HepG2 (cell line): ENCODE data around the gene DNPH1. TPM values are rescaled to one million over a fixed set of nuclear protein-coding genes. Genes with fewer than 3 reads are reported as not detected.
A peak's percentile ranks its signal among the peaks of the same experiment; 100 is the strongest.

Source experiments
- FUBP1 ChIP-seq: sonication (generic); formaldehyde crosslinking; IDR thresholded peaks from 2 replicates; pipeline ENCODE4 v1.5.1; 2020; ENCODE audit warnings: missing genetic modification reagents, mild to moderate bottlenecking, borderline replicate concordance
- HNF1A ChIP-seq, 2 experiments: sonication (generic) in 1 of 2; formaldehyde crosslinking in 1 of 2; IDR thresholded peaks; 2 replicates each; pipeline versions ENCODE4 v1.4.0 to v1.6.1; 2016 to 2020; ENCODE audit warnings: borderline replicate concordance in 1 of 2, low read depth in 1 of 2, mild to moderate bottlenecking in 1 of 2, missing genetic modification reagents in 1 of 2
- NFKB2 ChIP-seq: sonication (generic); formaldehyde crosslinking; IDR thresholded peaks from 2 replicates; pipeline ENCODE4 v1.4.0; 2020; ENCODE audit warnings: missing genetic modification reagents, borderline replicate concordance
- PAXIP1 ChIP-seq: sonication (generic); formaldehyde crosslinking; conservative IDR thresholded peaks from 2 replicates; pipeline ENCODE4 v1.4.0; 2020; ENCODE audit warnings: mild to moderate bottlenecking, missing genetic modification reagents, moderate library complexity
- RAD21 ChIP-seq: fragments of 450-650 bp; formaldehyde crosslinking; IDR thresholded peaks from 2 replicates; pipeline ENCODE4 v1.5.0; 2020; ENCODE audit warnings: mild to moderate bottlenecking
- RARG ChIP-seq: sonication (generic); formaldehyde crosslinking; IDR thresholded peaks from 2 replicates; pipeline ENCODE4 v1.4.0; 2020; ENCODE audit warnings: low read depth, mild to moderate bottlenecking, missing genetic modification reagents
- SMARCC2 ChIP-seq: fragments of 450-650 bp; IDR thresholded peaks from 2 replicates; pipeline ENCODE4 v1.6.1; 2017; ENCODE audit warnings: antibody characterized with exemption, mild to moderate bottlenecking
- ZBTB43 ChIP-seq: sonication (generic); formaldehyde crosslinking; conservative IDR thresholded peaks from 2 replicates; pipeline ENCODE4 v1.4.0; 2020; ENCODE audit warnings: missing genetic modification reagents
- ZFP41 ChIP-seq: sonication (generic); formaldehyde crosslinking; IDR thresholded peaks from 2 replicates; pipeline ENCODE4 v1.4.0; 2020; ENCODE audit warnings: mild to moderate bottlenecking, missing genetic modification reagents, borderline replicate concordance
- ZNF224 ChIP-seq: sonication (generic); formaldehyde crosslinking; IDR thresholded peaks from 2 replicates; pipeline ENCODE4 v1.5.0; 2020; ENCODE audit warnings: mild to moderate bottlenecking, missing genetic modification reagents
- ZNF281 ChIP-seq: sonication (generic); formaldehyde crosslinking; IDR thresholded peaks from 2 replicates; pipeline ENCODE4 v1.4.0; 2020; ENCODE audit warnings: missing genetic modification reagents, borderline replicate concordance
- ZNF326 ChIP-seq: sonication (generic); formaldehyde crosslinking; IDR thresholded peaks from 2 replicates; pipeline ENCODE4 v1.4.0; 2020; ENCODE audit warnings: missing genetic modification reagents, borderline replicate concordance
- polyA plus RNA-seq, 8 experiments: library from polyadenylated mRNA; depleted of rRNA in 3 of 8; stranded (reverse) in 7 of 8; unstranded in 1 of 8; fragments of >200 nt; fragmentation: Illumina TruSeq in 4 of 8; extraction: Trizol in 4 of 8; gene quantifications; 2 replicates each; pipeline versions ENCODE4 v1.2.1 to v1.2.3, GENCODE V29; 2011 to 2016; ENCODE audit warnings: low read depth in 4 of 8, missing spikeins in 1 of 8, mixed read lengths in 1 of 8; ENCODE audit not compliant: insufficient read depth in 1 of 8
- total RNA-seq, 5 experiments: library from RNA; depleted of rRNA; stranded (reverse); fragments of >200 nt; fragmentation: Illumina TruSeq; extraction: Trizol; gene quantifications; 2 replicates each; pipeline ENCODE4 v1.2.3, GENCODE V29; 2016; ENCODE audit warnings: low read depth in 1 of 5

Gene DNPH1
- total and polyA plus RNA-seq, 2 of the 13 experiments (the other 11 are each of a cell fraction or from before 2014, with no cell fraction given), result 56.5 to 75.1 TPM

- no peak for TF ChIP-seq HNF1A (IDR thresholded peaks at IDR 0.05; ENCODE audit: low read depth)
- 0 out of 2 replicates have a peak, but pooled peaks have one; percentile 16 for TF ChIP-seq HNF1A (CRISPR knock-in tag; IDR thresholded peaks at IDR 0.05; ENCODE audit: borderline replicate concordance)
- peak; percentile 87 for TF ChIP-seq ZBTB43
- no peak for TF ChIP-seq ZNF326 (CRISPR knock-in tag)
- TF ChIP-seq ZNF281, result peak; percentile 15; the same call in 1 of the 2 replicates
- peak; percentile 35; the same call in 1 of the 2 replicates for TF ChIP-seq PAXIP1 (CRISPR knock-in tag)
- no peak for TF ChIP-seq RARG (CRISPR knock-in tag)
- no peak for TF ChIP-seq ZNF224 (CRISPR knock-in tag)
- peak; percentile 97 for TF ChIP-seq RAD21 (CRISPR knock-in tag)
- 0 out of 2 replicates have a peak, but pooled peaks have one; percentile 34 for TF ChIP-seq FUBP1
- TF ChIP-seq NFKB2, result peak; percentile 96; the same call in 1 of the 2 replicates
- 0 out of 2 replicates have a peak, but pooled peaks have one; percentile 79 for TF ChIP-seq ZFP41
- no peak for TF ChIP-seq SMARCC2
Measured at GRCh38 chr6:43228951-43229802, at the start of gene DNPH1 (continued).
